NAMALWA (cell line): ENCODE data around the gene LSR.
A peak's percentile ranks its signal among the peaks of the same experiment; 100 is the strongest.
"Not testable (repeated sequence)": the region's sequence is repeated elsewhere in the genome, so short reads cannot be mapped to it uniquely, and the experiment has no call there.

Source experiments
- DNase-seq: peaks from one replicate; pipeline ENCODE4 v3.0.0-alpha.2; 2015; ENCODE audit warnings: low spot score

LSR gene

DNA sequence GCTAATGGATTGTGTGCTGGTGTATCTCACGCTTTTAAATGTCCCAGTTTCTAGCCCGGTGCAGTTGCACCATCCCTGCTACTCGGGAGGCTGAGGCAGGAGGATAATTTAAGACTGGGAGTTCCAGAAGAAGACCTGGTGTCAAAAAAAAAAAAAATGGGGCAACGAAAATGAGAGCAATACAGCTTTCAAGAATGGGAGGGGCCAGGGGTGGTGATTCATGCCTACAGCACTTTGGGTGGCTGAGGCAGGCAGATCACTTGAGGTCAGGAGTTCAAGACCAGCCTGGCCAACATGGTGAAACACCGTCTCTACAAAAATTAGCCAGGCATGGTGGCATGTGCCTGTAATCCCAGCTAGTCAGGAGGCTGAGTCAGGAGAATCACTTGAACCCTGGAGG, 37.3 kb downstream of the LSR start:
- DNase-seq = not testable (repeated sequence)

DNA sequence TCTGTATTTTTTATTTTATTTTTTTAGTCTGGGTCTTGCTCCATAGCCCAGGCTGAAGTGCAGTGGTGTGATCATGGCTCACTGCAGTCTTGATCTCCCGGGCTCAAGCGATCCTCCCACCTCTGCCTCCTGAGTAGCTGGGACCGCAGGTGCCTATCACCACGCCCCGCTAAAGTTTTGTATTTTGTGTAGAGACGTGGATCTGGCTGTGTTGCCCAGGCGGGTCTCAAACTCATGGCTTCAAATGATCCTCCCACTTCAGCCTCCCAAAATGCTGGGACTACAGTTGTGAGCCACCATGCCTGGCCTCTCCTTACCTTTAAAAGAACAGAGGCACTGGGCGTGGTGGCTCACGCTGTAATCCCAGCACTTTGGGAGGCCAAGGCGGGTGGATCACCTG, 38.9 kb downstream of the LSR start:
- no peak for DNase-seq

DNA sequence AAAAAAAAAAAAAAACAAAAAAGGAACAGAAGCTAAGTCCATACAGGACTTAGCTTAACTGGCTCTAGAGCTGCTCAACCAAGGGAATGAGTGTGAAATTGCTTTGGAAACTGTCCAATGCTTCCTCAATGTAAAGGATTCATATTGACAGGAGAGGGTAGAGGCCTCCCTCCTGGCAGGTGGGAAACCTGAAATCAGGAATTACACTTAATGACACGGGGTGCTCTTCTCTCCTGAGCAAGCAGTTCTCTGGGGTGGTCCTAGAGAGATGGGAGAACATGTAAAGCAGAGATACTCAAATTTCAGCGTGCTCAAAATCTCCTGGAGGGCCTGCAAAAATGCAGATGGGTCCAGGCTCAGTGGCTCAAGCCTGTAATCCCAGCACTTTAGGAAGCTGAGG, 39.5 kb downstream of the LSR start:
- DNase-seq = no peak

DNA sequence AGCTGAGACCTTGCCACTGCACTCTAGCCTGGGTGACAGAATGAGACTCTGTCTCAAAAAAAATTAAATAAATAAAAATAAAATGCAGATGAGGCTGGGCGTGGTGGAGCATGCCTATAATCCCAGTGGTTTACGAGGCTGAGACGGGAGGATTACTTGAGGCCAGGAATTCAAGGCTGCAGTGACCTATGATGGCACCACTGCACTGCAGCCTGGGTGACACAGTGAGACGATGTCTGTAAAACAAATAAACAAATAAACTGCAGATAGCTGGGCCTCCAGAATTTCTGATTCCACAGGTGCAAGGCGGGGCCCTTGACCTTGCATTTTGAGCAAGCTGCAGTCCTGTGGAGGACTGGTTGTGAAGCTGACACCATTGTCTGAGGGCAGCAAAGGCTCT, 40.1 kb downstream of the LSR start:
- DNase-seq = no peak

DNA sequence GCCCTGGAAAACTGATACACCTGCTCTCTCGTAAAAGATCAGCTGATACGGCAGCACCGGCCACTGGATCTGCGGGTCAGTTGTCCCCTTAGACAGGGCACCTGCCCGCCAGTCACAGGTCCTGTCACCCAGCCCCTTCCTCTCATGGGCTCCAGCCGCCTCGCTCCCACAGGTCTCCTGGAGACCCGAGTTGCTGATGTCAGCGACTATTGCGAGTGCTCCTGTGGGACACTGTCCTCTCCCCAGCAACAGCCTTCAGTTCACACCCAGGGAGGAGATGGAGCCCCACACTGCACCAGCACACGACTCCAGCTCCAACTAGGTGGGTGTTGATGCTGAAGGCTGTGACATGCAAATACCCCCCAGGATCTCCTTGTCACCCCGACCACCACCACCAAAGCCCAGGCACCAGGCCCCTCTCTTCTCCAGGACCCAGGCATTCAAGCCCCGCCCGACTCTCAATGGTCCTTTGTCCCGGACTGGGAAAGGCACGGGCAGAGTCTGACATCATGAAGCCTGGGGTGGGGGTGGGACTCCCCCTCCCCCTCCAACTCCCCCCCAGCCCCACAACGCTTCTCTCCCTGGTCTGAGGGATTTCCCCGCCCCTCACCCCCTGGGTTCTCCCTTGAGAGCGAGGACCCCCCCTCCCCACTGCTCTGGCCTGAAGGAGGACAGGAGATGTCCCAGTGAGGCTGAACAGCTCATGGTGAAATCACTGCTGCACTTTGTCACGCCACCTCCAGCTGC, 41.8 kb downstream of the LSR start:
- no peak for DNase-seq

DNA sequence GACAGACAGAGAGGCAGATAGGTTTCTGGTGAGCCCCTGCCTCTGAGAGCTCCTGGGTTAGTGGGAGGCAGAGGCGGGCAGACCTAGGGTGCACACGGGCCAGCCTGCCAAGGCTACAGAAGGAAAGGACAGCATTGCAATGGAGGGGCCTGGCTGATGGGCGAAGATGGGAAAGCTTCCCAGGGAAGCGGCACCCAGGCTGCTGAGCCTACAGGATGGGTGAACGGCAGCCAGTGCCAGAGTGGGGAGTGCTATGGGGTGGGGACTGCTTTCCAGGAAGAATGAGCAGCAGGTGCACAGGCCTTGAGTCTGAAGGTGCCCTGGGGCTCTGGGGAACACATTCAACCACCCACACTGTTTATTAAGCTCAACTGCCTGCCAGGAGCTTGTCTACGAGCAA, 42.5 kb downstream of the LSR start:
- DNase-seq = no peak

DNA sequence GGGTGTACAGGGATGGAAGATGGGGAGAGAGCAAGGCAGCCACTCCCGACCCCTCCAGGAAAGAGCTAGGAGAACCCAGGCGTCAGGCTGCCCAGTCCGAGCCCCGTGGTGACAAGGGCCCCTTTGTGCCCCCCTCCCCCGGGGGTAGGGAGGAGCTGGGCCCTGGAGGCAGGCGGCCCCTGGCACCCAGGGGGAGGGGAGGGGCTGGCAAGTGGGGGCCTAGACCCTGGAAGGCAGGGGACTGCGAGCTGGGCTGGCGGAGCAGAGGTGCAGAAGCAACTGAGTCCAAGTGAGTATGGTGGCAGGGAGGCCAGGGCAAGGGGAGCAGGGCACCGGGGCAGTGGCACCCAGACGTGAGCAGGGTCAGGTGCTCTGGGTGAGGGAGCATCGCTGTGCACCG, 43.1 kb downstream of the LSR start, which contains the start of gene MAG:
TSS of gene MAG (plus strand) at position 246 of the 400 bp plus-strand sequence. CDS start 3,248 bp downstream, outside the sequence.
- no peak for DNase-seq

DNA sequence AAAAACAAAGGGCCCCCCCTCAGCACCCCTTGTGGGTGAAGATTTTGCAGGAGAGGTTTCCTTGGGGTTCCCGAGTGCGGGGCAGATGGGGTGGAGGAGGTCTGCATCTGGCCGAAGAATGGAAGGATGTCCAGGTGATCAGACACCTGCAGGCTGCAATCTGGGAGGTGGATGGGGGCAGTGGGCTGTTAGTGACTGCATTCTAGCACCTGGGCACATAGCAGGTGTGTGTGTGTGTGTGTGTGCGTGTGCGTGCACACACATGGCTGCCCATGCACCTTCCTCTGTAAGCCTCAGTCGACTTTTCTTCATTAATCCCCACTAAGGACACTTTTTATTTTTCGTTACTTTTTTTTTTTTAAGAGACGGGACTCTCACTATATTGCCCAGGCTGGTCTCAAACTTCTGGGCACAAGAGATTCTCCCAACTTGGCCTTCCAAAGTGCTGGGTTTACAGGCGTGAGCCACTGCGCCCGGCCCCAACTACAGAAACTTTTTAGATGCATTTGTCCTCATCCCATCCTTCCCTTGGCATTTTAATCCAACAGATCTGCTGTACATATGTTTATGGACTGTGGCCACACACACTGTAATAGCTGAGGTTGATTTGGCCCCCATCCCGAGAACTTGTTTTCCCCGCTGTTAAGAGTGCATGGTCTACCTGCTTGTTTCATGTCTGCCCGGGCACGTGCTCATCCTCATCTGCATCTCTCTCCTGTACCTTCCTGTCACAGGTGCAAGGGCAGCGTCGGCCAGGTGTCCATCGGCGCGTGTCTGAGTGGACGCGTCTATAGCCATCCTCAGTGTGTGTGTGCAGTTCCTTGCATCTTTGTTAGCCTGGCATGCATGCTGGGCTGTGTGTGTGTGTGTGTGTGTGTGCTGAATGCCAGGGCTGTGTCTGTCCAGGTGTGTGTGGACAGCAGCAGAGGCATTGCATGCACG, 43.9 kb downstream of the LSR start:
- peak; percentile 36 for DNase-seq

DNA sequence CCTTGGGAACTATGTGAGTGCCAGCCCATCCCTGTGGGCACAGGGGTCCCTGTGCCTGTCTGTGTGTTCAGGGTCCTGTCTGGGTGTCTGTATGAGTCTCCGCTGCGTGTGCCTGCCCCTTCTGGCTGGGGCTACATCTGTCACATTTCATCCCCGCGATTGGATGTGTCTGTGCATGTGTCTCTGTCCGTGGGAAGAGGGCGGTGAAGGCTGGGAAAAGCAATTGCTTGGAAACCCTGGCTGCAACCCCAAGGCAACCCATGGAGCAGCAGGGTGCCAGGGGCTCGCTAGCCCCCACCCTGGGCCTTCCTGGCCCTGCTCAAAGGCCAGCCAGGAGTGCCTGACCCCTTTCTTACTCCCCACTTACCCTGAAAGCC, 44.5 kb downstream of the LSR start:
- DNase-seq = no peak

DNA sequence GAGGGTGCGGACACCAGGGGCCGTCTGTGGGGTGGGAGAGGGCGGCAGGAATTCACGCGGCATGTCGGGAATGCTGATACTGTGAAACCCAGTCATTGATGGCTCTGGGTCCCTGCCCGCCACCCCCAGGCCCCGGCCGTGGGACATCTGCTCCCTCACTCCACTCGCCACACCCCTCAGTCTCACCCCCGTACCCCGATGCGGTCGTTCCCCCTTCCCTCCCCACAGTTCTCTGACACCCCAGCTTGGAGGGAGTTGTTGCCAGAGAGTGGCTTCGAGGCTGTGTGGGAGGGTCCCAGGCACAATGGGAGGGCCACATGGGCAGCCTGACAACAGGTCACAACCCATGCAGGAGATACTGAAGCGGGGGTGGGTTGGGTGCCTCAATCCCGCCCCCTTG, 45.0 kb downstream of the LSR start:
- DNase-seq = no peak

DNA sequence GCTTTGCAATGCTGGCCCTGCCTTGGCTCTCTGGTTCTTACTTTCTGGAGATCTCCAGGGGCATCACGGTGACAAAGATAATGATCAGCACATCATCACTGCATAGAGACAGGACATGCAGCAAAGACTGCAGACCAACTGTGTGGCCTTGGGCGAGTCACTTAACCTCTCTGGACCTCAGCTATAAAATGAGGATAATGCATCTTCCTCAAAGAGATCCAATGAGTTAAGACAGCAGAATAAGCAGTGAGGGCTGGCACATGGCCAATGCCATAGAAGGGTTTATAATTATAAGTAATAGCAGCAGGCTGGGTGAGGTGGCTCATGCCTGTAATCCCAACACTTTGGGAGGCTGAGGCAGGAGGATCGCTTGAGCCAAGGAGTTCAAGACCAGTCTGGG, 45.5 kb downstream of the LSR start:
- DNase-seq = no peak

DNA sequence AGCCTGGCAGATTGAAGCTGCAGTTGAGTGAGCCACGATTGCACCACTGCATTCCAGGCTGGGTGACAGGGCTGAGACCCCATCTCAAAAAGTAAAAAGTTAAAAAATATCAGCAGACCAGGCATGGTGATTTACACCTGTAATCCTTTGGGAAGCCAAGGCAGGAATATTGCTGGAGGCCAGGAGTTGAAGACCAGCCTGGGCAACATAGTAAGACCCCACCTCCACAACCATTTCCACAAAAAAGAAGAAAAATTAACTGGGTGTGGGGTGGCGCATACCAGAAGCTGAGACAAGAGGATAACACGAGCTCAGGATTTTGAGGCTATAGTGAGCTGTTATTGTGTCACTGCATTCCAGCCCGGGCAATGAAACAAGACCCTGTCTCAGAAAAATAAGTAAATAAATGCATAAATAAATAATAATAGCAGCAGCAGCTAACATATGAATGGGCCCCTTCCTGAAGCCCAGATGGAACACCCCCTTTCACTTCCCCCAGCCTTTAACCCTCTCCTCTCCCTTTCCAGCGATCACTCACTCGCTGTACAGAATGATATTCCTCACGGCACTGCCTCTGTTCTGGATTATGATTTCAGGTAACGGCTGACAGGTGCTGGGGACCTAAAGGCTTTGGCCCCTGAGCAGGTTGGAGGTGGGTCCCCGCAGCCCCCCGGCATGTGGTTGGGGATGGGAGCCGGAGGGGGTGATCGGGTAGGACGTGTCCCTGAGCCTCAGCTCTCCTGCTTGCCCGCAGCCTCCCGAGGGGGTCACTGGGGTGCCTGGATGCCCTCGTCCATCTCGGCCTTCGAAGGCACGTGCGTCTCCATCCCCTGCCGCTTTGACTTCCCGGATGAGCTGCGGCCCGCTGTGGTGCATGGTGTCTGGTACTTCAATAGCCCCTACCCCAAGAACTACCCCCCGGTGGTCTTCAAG, 46.3 kb downstream of the LSR start:
- DNase-seq = no peak

DNA sequence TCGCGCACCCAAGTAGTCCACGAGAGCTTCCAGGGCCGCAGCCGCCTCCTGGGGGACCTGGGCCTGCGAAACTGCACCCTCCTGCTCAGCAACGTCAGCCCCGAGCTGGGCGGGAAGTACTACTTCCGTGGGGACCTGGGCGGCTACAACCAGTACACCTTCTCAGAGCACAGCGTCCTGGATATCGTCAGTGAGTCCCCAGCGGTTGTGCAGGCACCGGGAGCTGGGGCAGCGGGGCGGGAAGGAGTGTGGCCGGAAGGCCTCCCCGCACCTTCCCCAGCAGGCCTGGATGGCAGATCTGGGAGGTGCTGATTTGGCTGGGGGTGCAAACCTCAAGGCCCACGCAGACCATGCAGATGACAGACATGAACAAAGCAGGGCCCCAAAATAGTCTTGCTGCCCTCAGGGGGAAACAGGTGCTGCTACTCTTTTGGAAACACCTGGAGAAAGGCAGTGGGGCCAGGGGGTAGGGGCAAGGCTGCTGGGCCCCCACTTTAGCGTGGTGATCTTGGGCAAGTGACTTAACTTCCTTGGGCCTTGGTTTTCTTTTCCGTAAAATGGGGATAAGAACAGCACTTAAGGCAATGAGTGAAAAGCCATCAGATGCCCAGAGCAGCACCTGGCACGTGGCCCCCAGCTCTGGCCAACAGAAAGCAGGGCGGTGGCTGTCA, 47.1 kb downstream of the LSR start:
- peak; percentile 80 for DNase-seq

DNA sequence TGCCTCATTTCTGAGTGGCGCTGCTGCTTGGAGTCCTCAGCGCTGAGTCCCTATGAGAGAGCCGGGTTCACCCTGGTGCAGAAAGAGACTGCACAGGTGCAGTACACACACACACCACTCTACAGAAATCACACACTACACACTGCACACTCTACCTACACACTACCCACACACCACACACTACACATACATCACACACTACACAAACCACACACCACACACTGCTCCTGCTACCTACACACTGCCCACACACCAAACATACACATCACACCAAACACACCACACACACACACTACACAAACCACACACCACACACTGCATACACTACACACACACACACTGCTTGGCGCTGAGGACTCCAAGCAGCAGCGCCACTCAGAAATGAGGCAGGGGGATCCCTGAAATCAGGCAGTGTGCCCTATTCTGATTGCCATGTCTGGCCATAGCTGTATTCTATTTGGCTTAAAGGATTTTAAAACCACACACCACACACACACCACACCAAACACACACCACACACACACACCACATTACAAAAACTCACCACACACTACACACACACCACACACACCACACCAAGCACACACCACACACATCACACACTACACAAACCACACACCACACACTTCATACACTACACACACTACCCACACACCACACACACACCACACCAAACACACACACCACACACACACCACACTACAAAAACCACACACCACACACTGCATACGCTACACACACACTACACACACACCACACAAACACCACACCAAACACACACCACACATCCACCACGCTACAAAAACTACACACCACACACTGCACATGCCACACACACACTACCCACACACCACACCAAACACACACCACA, 48.1 kb downstream of the LSR start:
- peak; percentile 65 for DNase-seq

DNA sequence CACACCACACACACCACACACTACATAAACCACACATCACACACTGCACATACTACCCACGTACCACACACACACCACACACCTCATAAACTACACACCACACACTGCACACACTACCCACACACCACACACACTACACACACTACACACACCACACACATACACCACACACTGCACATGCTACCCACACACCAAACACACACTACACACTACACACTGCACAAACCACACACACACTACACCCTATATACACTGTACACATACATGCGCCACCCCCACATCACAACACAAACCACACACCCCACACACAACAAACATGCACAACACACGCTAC, 48.7 kb downstream of the LSR start:
- DNase-seq = no peak

DNA sequence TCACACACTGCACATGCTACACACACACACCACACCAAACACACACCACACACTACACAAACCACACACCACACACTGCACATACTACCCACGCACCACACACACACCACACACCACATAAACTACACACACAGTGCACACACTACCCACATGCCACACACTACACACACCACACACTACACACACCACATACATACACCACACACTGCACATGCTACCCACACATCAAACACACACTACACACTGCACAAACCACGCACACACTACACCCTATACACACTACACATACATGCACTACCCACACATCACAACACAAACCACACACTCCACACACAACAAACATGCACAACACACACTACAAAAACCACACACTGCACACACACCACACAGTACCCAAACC, 49.1 kb downstream of the LSR start:
- no peak for DNase-seq

DNA sequence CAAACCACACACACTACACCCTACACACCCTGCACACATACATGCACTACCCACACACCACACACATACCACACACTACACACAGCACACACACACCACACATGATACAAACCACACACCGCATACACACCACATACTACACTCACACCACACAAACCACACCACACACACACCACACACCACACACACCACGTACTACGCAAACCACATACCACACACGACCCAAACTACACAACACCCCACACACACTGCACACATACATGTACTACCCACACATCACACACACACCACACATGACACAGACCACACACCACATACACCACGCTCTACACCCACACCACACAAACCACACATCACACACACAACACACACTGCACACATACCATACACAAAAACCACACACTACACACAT, 49.8 kb downstream of the LSR start:
- no peak for DNase-seq

DNA sequence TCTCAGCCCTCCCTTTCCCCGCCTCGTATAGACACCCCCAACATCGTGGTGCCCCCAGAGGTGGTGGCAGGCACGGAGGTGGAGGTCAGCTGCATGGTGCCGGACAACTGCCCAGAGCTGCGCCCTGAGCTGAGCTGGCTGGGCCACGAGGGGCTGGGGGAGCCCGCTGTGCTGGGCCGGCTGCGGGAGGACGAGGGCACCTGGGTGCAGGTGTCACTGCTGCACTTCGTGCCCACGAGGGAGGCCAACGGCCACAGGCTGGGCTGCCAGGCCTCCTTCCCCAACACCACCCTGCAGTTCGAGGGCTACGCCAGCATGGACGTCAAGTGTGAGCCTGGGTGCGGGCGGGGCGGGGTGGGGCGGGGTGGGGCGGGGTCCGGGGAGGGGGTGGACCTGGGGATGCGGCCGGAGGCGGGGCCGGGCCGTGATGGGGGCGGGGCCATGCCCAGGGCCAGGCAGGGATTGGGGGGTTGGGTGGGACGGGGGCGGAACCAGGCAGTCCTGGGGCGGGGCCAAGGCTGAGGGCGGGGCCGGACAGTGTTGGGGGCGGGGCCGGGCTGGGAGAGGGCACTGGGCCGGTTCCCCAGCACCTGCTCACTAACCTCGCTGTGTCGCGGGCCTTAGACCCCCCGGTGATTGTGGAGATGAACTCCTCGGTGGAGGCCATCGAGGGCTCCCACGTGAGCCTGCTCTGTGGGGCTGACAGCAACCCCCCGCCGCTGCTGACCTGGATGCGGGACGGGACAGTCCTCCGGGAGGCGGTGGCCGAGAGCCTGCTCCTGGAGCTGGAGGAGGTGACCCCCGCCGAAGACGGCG, 50.9 kb downstream of the LSR start:
- DNase-seq = peak; percentile 63

DNA sequence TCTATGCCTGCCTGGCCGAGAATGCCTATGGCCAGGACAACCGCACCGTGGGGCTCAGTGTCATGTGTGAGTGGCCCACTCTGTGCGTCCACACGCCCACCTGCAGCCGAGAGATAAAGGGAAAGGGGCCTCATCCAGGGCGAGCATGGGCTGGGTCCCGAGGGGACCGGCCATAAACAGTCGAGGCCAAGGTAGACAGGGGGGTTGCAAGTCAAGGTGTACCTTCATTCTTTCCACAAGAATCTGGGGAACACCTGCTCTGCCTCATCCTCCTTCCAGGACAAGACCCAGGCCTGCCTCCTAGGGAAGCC, 51.5 kb downstream of the LSR start:
- no peak for DNase-seq

DNA sequence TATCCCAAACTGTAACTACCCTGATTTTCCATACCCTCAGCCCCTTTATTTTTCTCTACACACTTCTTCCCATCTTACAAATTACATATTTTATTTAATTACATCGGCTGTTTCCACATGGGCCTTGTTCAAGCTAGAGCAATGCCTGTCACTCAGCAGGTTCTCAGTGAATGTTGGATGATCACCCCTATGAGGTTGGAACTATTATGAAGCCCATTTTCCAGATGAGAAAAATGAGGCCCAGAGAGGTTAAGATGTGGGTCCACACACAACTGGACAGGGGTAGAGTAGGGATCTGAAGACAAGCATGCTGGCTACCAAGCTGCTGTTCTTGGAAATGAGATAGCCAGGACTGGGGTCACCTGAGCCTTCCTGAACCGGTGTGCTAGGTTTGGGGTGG, 53.2 kb downstream of the LSR start:
- no peak for DNase-seq
